K562 (cell line): ENCODE measurements around the gene ARL14. TPM values are rescaled to one million over a fixed set of nuclear protein-coding genes. Genes with fewer than 3 reads are reported as not detected.

ENCODE experiments used
- ATF3 ChIP-seq, 2 experiments: fragments of 450-650 bp in 1 of 2; sonication (generic) in 1 of 2; formaldehyde crosslinking in 1 of 2; IDR thresholded peaks in 1 of 2; conservative IDR thresholded peaks in 1 of 2; 2 replicates each; pipeline versions ENCODE4 v1.6.1 to v1.8.1; 2016 to 2023; ENCODE audit warnings: mild to moderate bottlenecking in 2 of 2, moderate library complexity in 2 of 2, inconsistent platforms in 1 of 2, missing genetic modification reagents in 1 of 2
- ESRRA ChIP-seq: fragments of 450-650 bp; IDR thresholded peaks from 2 replicates; pipeline ENCODE4 v1.6.1; 2014; ENCODE audit warnings: low read depth, mild to moderate bottlenecking, moderate library complexity, borderline replicate concordance
- EWSR1 ChIP-seq: fragments of 450-650 bp; IDR thresholded peaks from 2 replicates; pipeline ENCODE4 v1.6.1; 2018; ENCODE audit warnings: borderline replicate concordance, mild to moderate bottlenecking, low read depth, moderate library complexity; ENCODE audit not compliant: partially characterized antibody
- HDAC3 ChIP-seq: fragments of 450-650 bp; IDR thresholded peaks from 2 replicates; pipeline ENCODE4 v1.6.1; 2018; ENCODE audit warnings: borderline replicate concordance, mild to moderate bottlenecking, moderate library complexity; ENCODE audit not compliant: partially characterized antibody
- U2AF1 ChIP-seq: fragments of 200-400 bp; formaldehyde crosslinking; optimal IDR thresholded peaks from 2 replicates; pipeline ENCODE3; 2017; ENCODE audit warnings: mild to moderate bottlenecking, low read depth, low read length, moderate library complexity
- YBX1 ChIP-seq: fragments of 450-650 bp; IDR thresholded peaks from 2 replicates; pipeline ENCODE4 v1.7.1; 2016; ENCODE audit warnings: mild to moderate bottlenecking
- ZBTB49 ChIP-seq: sonication (generic); formaldehyde crosslinking; IDR thresholded peaks from 2 replicates; pipeline ENCODE4 v1.8.0; 2022; ENCODE audit warnings: missing genetic modification reagents, mild to moderate bottlenecking, borderline replicate concordance
- ZNF354B ChIP-seq: fragments of 250-450 bp; sonication (Bioruptor Pico); IDR thresholded peaks from 2 replicates; pipeline ENCODE4 v1.4.0; 2020
- ZNF518B ChIP-seq: fragments of 250-450 bp; sonication (Bioruptor Pico); IDR thresholded peaks from 2 replicates; pipeline ENCODE4 v1.5.0; 2021; ENCODE audit warnings: mild to moderate bottlenecking, moderate library complexity
- ZNF551 ChIP-seq: fragments of 250-450 bp; sonication (Bioruptor Pico); IDR thresholded peaks from 2 replicates; pipeline ENCODE4 v1.5.0; 2021; ENCODE audit warnings: mild to moderate bottlenecking, moderate library complexity
- ZNF668 ChIP-seq: fragments of 250-450 bp; sonication (Bioruptor Pico); IDR thresholded peaks from 2 replicates; pipeline ENCODE4 v1.8.0; 2022; ENCODE audit warnings: mild to moderate bottlenecking, inconsistent platforms
- polyA plus RNA-seq, 8 experiments: library from polyadenylated mRNA; depleted of rRNA in 4 of 8; stranded (reverse) in 5 of 8; unstranded in 3 of 8; fragments of >200 nt; fragmentation: Nextera tagmentation in 2 of 8; fragmentation: Illumina TruSeq in 1 of 8; extraction: Ambion mirVana in 2 of 8; extraction: Trizol in 1 of 8; gene quantifications; 2 replicates each; pipeline versions ENCODE4 v1.2.1 to v1.2.3, GENCODE V29; 2011 to 2014; ENCODE audit warnings: inconsistent platforms in 1 of 8, missing spikeins in 1 of 8
- total RNA-seq, 7 experiments: library from RNA; depleted of rRNA in 6 of 7; stranded (reverse); fragments of >200 nt in 6 of 7; fragmentation: Illumina TruSeq in 2 of 7; extraction: Trizol in 2 of 7; gene quantifications; 2 replicates each; pipeline versions ENCODE4 v1.2.1 to v1.2.3, GENCODE V29; 2011 to 2021; ENCODE audit warnings: low replicate concordance in 1 of 7
- TF ChIP-seq, protein P1 (sequence below): fragments of 250-450 bp; sonication (Bioruptor Pico); IDR thresholded peaks from 2 replicates; pipeline ENCODE4 v1.8.0; 2021; ENCODE audit warnings: mild to moderate bottlenecking, moderate library complexity

The ARL14 gene
- total and polyA plus RNA-seq, 9 of the 15 experiments (the other 6 are each of a cell fraction or from before 2014, with no cell fraction given): not detected

- TF ChIP-seq ESRRA (no peak), ATF3 (IDR thresholded peaks at IDR 0.05) (no peak), ATF3 (CRISPR knock-in tag; conservative IDR thresholded peaks at IDR 0.05) (no peak), ZNF551 (CRISPR knock-in tag) (no peak), ZBTB49 (CRISPR knock-in tag) (no peak), ZNF354B (CRISPR knock-in tag) (no peak), EWSR1 (no peak), U2AF1 (no peak), HDAC3 (no peak), YBX1 (no peak), ZNF668 (CRISPR knock-in tag) (no peak), ZNF518B (CRISPR knock-in tag) (no peak)
- TF ChIP-seq, protein P1, sequence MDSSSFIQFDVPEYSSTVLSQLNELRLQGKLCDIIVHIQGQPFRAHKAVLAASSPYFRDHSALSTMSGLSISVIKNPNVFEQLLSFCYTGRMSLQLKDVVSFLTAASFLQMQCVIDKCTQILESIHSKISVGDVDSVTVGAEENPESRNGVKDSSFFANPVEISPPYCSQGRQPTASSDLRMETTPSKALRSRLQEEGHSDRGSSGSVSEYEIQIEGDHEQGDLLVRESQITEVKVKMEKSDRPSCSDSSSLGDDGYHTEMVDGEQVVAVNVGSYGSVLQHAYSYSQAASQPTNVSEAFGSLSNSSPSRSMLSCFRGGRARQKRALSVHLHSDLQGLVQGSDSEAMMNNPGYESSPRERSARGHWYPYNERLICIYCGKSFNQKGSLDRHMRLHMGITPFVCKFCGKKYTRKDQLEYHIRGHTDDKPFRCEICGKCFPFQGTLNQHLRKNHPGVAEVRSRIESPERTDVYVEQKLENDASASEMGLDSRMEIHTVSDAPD: no peak
- TF ChIP-seq, all 486 proteins: peak for 0
Measured at GRCh38 chr3:160637086-160637485, 39.9 kb upstream of the ARL14 start (continued).
